ENCODE measurements around the gene TBC1D2.

The TBC1D2 gene

GRCh38 chr9:98219364-98219716 lies 36.1 kb downstream of the TBC1D2 start:
- peaks cover 0 to 51% (median 45%) of the 10 kb centered on the region in 3 donors for H3K36me3 ChIP-seq
- H3K4me1 ChIP-seq = peaks cover 0 to 11% (median 4%) of the 10 kb centered on the region in 4 donors
- intact Hi-C loops (cut with DNase I; ENCODE audit: low total_unique reads) = no loop called here
- no peak overlapping the region for H3K27ac ChIP-seq
- H3K4me3 ChIP-seq = no peak overlapping the region
- H3K9me3 ChIP-seq = no peaks in the 10 kb centered on the region
- no peaks in the 10 kb centered on the region for H3K27me3 ChIP-seq
- TF ChIP-seq CTCF (IDR thresholded peaks at IDR 0.05) = no peak
- no peak for DNase-seq

- H3K36me3 ChIP-seq = peaks cover 0 to 54% (median 45%) of the 10 kb centered on the region in 3 donors
- H3K4me1 ChIP-seq = peaks cover 0 to 10% (median 4%) of the 10 kb centered on the region in 4 donors
- no peak overlapping the region for H3K4me3 ChIP-seq
- H3K27ac ChIP-seq = no peak overlapping the region
- no peaks in the 10 kb centered on the region for H3K27me3 ChIP-seq
- H3K9me3 ChIP-seq = no peaks in the 10 kb centered on the region
- intact Hi-C loops (cut with DNase I; ENCODE audit: low total_unique reads) = no loop called here
- TF ChIP-seq CTCF (IDR thresholded peaks at IDR 0.05) = no peak
- no peak for DNase-seq
Observed at GRCh38 chr9:98218562-98219363, 36.7 kb downstream of the TBC1D2 start.

GRCh38 chr9:98217255-98217654 lies 38.2 kb downstream of the TBC1D2 start:
- Histone ChIP-seq H3K9me3 (no peaks in the 10 kb centered on the region), H3K4me1 (no peaks in the 10 kb centered on the region), H3K27me3 (no peaks in the 10 kb centered on the region), H3K27ac (no peak overlapping the region), H3K36me3 (peaks cover 0 to 67% (median 45%) of the 10 kb centered on the region in 3 donors), H3K4me3 (no peak overlapping the region)
- DNase-seq = no peak
- no peak for TF ChIP-seq CTCF (IDR thresholded peaks at IDR 0.05)
- intact Hi-C loops (cut with DNase I; ENCODE audit: low total_unique reads) = no loop called here

GRCh38 chr9:98216391-98216790 lies 39.1 kb downstream of the TBC1D2 start:
- no peak overlapping the region for H3K27ac ChIP-seq
- intact Hi-C loops (cut with DNase I; ENCODE audit: low total_unique reads) = no loop called here
- no peak overlapping the region for H3K4me3 ChIP-seq
- TF ChIP-seq CTCF (IDR thresholded peaks at IDR 0.05) = no peak
- H3K27me3 ChIP-seq = no peaks in the 10 kb centered on the region
- H3K36me3 ChIP-seq = peaks cover 0 to 70% (median 43%) of the 10 kb centered on the region in 3 donors
- H3K9me3 ChIP-seq = no peaks in the 10 kb centered on the region
- no peaks in the 10 kb centered on the region for H3K4me1 ChIP-seq
- no peak for DNase-seq

- Histone ChIP-seq H3K27ac (no peak overlapping the region), H3K36me3 (peaks cover 0 to 68% (median 39%) of the 10 kb centered on the region in 3 donors)
- intact Hi-C loops (cut with DNase I; ENCODE audit: low total_unique reads) = no loop called here
Observed at GRCh38 chr9:98215821-98216220, 39.6 kb downstream of the TBC1D2 start.

More at GRCh38 chr9:98215821-98216220, 39.6 kb downstream of the TBC1D2 start:
- H3K9me3 ChIP-seq = no peaks in the 10 kb centered on the region
- H3K4me1 ChIP-seq = no peaks in the 10 kb centered on the region
- peak in 1 of 2 experiments; percentile 12 for TF ChIP-seq CTCF (IDR thresholded peaks at IDR 0.05)
- no peak overlapping the region for H3K4me3 ChIP-seq
- H3K27me3 ChIP-seq = no peaks in the 10 kb centered on the region
- DNase-seq = no peak
